WTC11 (cell line): ENCODE measurements around the gene PLXDC2. TPM values are rescaled to one million over a fixed set of nuclear protein-coding genes. Genes with fewer than 3 reads are reported as not detected.

Source experiments
- ATAC-seq: fragments of 200-7000 bp; cut with Tn5 transposase; 2 replicates; pipeline ENCODE4 v1.10.0; 2021; ENCODE audit warnings: mild to moderate bottlenecking, moderate library complexity
- CTCF ChIA-PET: fragments of 300-600 bp; sonication (Branson Sonifier 250); formaldehyde crosslinking; loops from one replicate; lab custom pipeline; 2021; ENCODE audit warnings: antibody characterized with exemption; lab: Charles Lee
- POLR2A ChIA-PET: fragments of 350-600 bp; sonication (Branson Sonifier 250); formaldehyde crosslinking; loops from one replicate; lab custom pipeline; 2021; ENCODE audit warnings: antibody characterized with exemption; lab: Charles Lee
- DNase-seq: peaks from one replicate; pipeline ENCODE4 v3.0.0; 2021; ENCODE audit warnings: low spot score
- H3K27ac Mint-ChIP-seq: 2 replicates; pipeline ENCODE4 v1.8.0; 2021; ENCODE audit warnings: mixed read lengths
- H3K27me3 Mint-ChIP-seq: 2 replicates; pipeline ENCODE4 v1.8.0; 2021; ENCODE audit warnings: low read depth, mild to moderate bottlenecking, moderate library complexity, mixed read lengths
- H3K36me3 Mint-ChIP-seq: 2 replicates; pipeline ENCODE4 v1.8.0; 2021; ENCODE audit warnings: mixed read lengths
- H3K4me1 Mint-ChIP-seq: 2 replicates; pipeline ENCODE4 v1.8.0; 2022; ENCODE audit warnings: mixed read lengths
- H3K4me3 Mint-ChIP-seq: 2 replicates; pipeline ENCODE4 v1.8.0; 2021; ENCODE audit warnings: mild to moderate bottlenecking, moderate library complexity, mixed read lengths
- H3K9me3 Mint-ChIP-seq: 2 replicates; pipeline ENCODE4 v1.8.0; 2021; ENCODE audit warnings: mixed read lengths
- E2F1 ChIP-seq: sonication (generic); formaldehyde crosslinking; IDR thresholded peaks from 2 replicates; pipeline ENCODE4 v1.8.0; 2022; ENCODE audit warnings: mild to moderate bottlenecking, missing genetic modification reagents
- E2F5 ChIP-seq: sonication (generic); formaldehyde crosslinking; IDR thresholded peaks from 2 replicates; pipeline ENCODE4 v1.8.1; 2022; ENCODE audit warnings: mild to moderate bottlenecking, moderate library complexity, missing genetic modification reagents
- EMX1 ChIP-seq: fragments of 250-450 bp; sonication (Bioruptor Pico); IDR thresholded peaks from 2 replicates; pipeline ENCODE4 v1.8.0; 2021; ENCODE audit warnings: mild to moderate bottlenecking
- ERG ChIP-seq: fragments of 250-450 bp; sonication (Bioruptor Pico); IDR thresholded peaks from 2 replicates; pipeline ENCODE4 v1.8.0; 2021; ENCODE audit warnings: mild to moderate bottlenecking
- GABPB1 ChIP-seq: sonication (generic); formaldehyde crosslinking; IDR thresholded peaks from 2 replicates; pipeline ENCODE4 v1.8.1; 2023; ENCODE audit warnings: mild to moderate bottlenecking, missing genetic modification reagents
- GRHL2 ChIP-seq: fragments of 250-450 bp; sonication (Bioruptor Pico); IDR thresholded peaks from 2 replicates; pipeline ENCODE4 v1.8.0; 2022; ENCODE audit warnings: mild to moderate bottlenecking, moderate library complexity; ENCODE audit not compliant: insufficient replicate concordance, severe bottlenecking
- JUN ChIP-seq: sonication (generic); formaldehyde crosslinking; IDR thresholded peaks from 2 replicates; pipeline ENCODE4 v1.8.0; 2023; ENCODE audit warnings: mild to moderate bottlenecking, missing genetic modification reagents
- KAT7 ChIP-seq: sonication (generic); formaldehyde crosslinking; IDR thresholded peaks from 2 replicates; pipeline ENCODE4 v1.8.1; 2023; ENCODE audit warnings: missing genetic modification reagents, mild to moderate bottlenecking, borderline replicate concordance
- NFATC4 ChIP-seq: fragments of 250-450 bp; sonication (Bioruptor Pico); IDR thresholded peaks from 2 replicates; pipeline ENCODE4 v1.9.0; 2021; ENCODE audit warnings: mild to moderate bottlenecking
- NR3C1 ChIP-seq: sonication (generic); formaldehyde crosslinking; conservative IDR thresholded peaks from 2 replicates; pipeline ENCODE4 v1.8.1; 2023; ENCODE audit warnings: low read depth, mild to moderate bottlenecking, missing genetic modification reagents
- OVOL2 ChIP-seq: fragments of 250-450 bp; sonication (Bioruptor Pico); IDR thresholded peaks from 2 replicates; pipeline ENCODE4 v1.9.0; 2021; ENCODE audit warnings: mild to moderate bottlenecking, borderline replicate concordance
- RELA ChIP-seq: sonication (generic); formaldehyde crosslinking; IDR thresholded peaks from 2 replicates; pipeline ENCODE4 v1.8.1; 2022; ENCODE audit warnings: missing genetic modification reagents, mild to moderate bottlenecking, borderline replicate concordance
- SMAD3 ChIP-seq: sonication (generic); formaldehyde crosslinking; IDR thresholded peaks from 2 replicates; pipeline ENCODE4 v1.8.0; 2022; ENCODE audit warnings: missing genetic modification reagents, mild to moderate bottlenecking, borderline replicate concordance
- SP1 ChIP-seq: sonication (generic); formaldehyde crosslinking; conservative IDR thresholded peaks from 2 replicates; pipeline ENCODE4 v1.8.1; 2022; ENCODE audit warnings: missing genetic modification reagents
- TEAD1 ChIP-seq: sonication (generic); formaldehyde crosslinking; IDR thresholded peaks from 2 replicates; pipeline ENCODE4 v1.8.0; 2022; ENCODE audit warnings: mild to moderate bottlenecking, missing genetic modification reagents
- TEAD4 ChIP-seq: sonication (generic); formaldehyde crosslinking; IDR thresholded peaks from 2 replicates; pipeline ENCODE4 v1.8.0; 2022; ENCODE audit warnings: mild to moderate bottlenecking, missing genetic modification reagents
- ZNF263 ChIP-seq: sonication (generic); formaldehyde crosslinking; IDR thresholded peaks from 2 replicates; pipeline ENCODE4 v1.8.1; 2022; ENCODE audit warnings: low read depth, mild to moderate bottlenecking, moderate library complexity, missing genetic modification reagents
- total RNA-seq: library from RNA; stranded (reverse); gene quantifications from 3 replicates; pipeline ENCODE4 v1.2.3, GENCODE V29; 2021
- TF ChIP-seq, protein P1 (sequence below): fragments of 250-450 bp; sonication (Bioruptor Pico); IDR thresholded peaks from 2 replicates; pipeline ENCODE4 v1.9.0; 2021; ENCODE audit warnings: moderate library complexity, mild to moderate bottlenecking, inconsistent platforms, borderline replicate concordance

The PLXDC2 gene
- total RNA-seq, 1 experiment from 2014 or later: 31.7 TPM

DNA sequence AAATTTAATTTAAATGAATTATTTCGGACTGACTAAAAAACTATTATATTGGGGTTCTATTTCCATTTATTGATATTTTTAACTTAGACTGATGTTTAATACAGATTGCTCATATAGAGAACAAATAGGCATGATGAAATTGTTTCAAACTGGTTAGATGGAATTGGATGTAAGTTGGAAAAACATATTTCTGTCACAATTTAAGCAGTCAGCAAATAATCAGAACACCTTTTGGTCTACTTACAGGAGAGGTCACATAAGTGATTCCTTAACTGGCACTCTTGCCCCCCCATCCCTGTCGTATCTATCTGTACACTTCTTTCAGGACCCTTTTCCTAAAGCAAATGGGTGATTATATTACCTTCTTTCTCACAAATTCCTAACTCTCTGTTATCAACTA, 138.4 kb downstream of the PLXDC2 start (continued):
- TF ChIP-seq NFATC4 (CRISPR knock-in tag) (no peak), ZNF263 (CRISPR knock-in tag) (no peak), E2F5 (CRISPR knock-in tag) (no peak), RELA (CRISPR knock-in tag) (no peak)

- TF ChIP-seq SMAD3 (CRISPR knock-in tag): no peak
- no peak for TF ChIP-seq OVOL2 (CRISPR knock-in tag)
- no peak for TF ChIP-seq TEAD4
- TF ChIP-seq KAT7 (CRISPR knock-in tag): no peak
- TF ChIP-seq E2F1 (CRISPR knock-in tag): no peak
- no peak for TF ChIP-seq SP1
- no peak for TF ChIP-seq EMX1 (CRISPR knock-in tag)
- no peak for TF ChIP-seq GABPB1 (CRISPR knock-in tag)
- TF ChIP-seq, protein P1, sequence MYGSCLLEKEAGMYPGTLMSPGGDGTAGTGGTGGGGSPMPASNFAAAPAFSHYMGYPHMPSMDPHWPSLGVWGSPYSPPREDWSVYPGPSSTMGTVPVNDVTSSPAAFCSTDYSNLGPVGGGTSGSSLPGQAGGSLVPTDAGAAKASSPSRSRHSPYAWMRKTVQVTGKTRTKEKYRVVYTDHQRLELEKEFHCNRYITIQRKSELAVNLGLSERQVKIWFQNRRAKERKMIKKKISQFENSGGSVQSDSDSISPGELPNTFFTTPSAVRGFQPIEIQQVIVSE (CRISPR knock-in tag): no peak
- Mint-ChIP-seq H3K27me3 (no peaks in the 10 kb centered on the region), H3K4me3 (no peak overlapping the region), H3K4me1 (peaks cover 40% of the 10 kb centered on the region), H3K27ac (no peak overlapping the region), H3K36me3 (no peaks in the 10 kb centered on the region), H3K9me3 (no peaks in the 10 kb centered on the region)
- DNase-seq (no peak), ATAC-seq (no peak)
- ChIA-PET POLR2A (no interaction called here), CTCF (no interaction called here)
Measured at GRCh38 chr10:19956516-19957032, 140.3 kb downstream of the PLXDC2 start.

GRCh38 chr10:19958787-19959186, 142.6 kb downstream of the PLXDC2 start:
- peaks cover 40% of the 10 kb centered on the region for H3K4me1 Mint-ChIP-seq
- H3K4me3 Mint-ChIP-seq: no peak overlapping the region
- ATAC-seq (no peak), DNase-seq (no peak)
- no peak for TF ChIP-seq ERG (CRISPR knock-in tag)
- no peak for TF ChIP-seq NR3C1
- TF ChIP-seq TEAD1 (CRISPR knock-in tag): no peak
- no peak for TF ChIP-seq NFATC4 (CRISPR knock-in tag)
- TF ChIP-seq JUN (CRISPR knock-in tag): no peak
- TF ChIP-seq RELA (CRISPR knock-in tag): no peak
- no peak for TF ChIP-seq GRHL2 (CRISPR knock-in tag)
- no peak for TF ChIP-seq SMAD3 (CRISPR knock-in tag)
- TF ChIP-seq, all 79 proteins: peak for 0
- no peaks in the 10 kb centered on the region for H3K27me3 Mint-ChIP-seq
- POLR2A ChIA-PET: no interaction called here
- CTCF ChIA-PET: interaction anchor here (1.1 kb wide), 1 partner anchor 142 kb away, joined by 4 read pairs; no protein-coding TSS in a partner anchor
- H3K36me3 Mint-ChIP-seq: no peaks in the 10 kb centered on the region
- peaks cover 3% of the 10 kb centered on the region; the same call in 1 of the 2 replicates for H3K9me3 Mint-ChIP-seq
- H3K27ac Mint-ChIP-seq: no peak overlapping the region
